ENCODE data around the gene IFNLR1. TPM values are rescaled to one million over a fixed set of nuclear protein-coding genes. Genes with fewer than 3 reads are reported as not detected.

Gene IFNLR1
- total RNA-seq, 1 experiment from 2014 or later, result 9.6 TPM

DNA sequence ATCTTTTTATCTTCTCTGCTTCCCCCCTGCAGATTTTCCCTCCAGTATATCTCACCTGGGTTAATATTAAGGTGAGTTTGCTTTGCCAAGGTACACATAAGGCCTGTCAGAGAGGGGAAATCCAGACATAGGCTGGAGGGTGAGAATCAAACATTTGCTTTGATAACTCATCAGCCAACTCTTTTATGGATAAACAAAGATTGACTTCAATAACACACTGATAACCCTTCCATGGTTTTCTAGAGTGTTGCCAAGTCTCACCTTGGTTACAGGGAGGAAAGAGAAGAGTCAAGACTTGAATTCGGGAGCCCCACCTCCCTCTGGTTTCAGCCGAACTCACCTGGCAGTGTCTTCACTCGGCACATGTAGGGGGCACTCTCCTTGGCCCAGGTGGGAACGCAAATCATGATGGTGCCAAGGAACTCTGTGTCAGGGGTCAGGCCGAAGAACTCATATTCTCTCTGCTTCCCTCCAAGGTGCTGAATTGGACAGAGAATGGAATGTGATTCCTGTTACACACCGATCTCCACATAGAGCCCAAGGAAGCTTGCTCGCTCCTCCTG is 59.2 kb downstream of the IFNLR1 start:
- WGBS (ENCODE audit: extremely low coverage, insufficient read length, low lambda C conversion rate), result no CpG with 5 or more reads among the region's 7 CpGs

More for the DNA sequence above, 59.2 kb downstream of the IFNLR1 start:
- Histone ChIP-seq H3K79me1 (ENCODE audit: insufficient read depth, low read depth, low read length, poor library complexity, severe bottlenecking) (no peaks in the 10 kb centered on the region), H3K27me3 (ENCODE audit: insufficient read depth, low read length) (no peaks in the 10 kb centered on the region), H3K4me2 (ENCODE audit: insufficient read depth, insufficient read length, low read length) (no peak overlapping the region), H3K23me2 (ENCODE audit: insufficient read length, low read depth, low read length, poor library complexity, severe bottlenecking) (no peaks in the 10 kb centered on the region), H2BK15ac (ENCODE audit: low read depth, low read length) (no peak overlapping the region), H4K8ac (replicated peaks; ENCODE audit: insufficient read length, low read depth, low read length) (no peak overlapping the region), H2AK5ac (ENCODE audit: insufficient read length, low read length) (no peak overlapping the region), H3K23ac (ENCODE audit: insufficient read length, low read depth, low read length) (no peak overlapping the region), H3K9me3 (ENCODE audit: control insufficient read depth, low read depth, low read length) (no peaks in the 10 kb centered on the region), H3K79me2 (ENCODE audit: insufficient read depth, low read length) (no peaks in the 10 kb centered on the region), H3K27ac (ENCODE audit: insufficient read length, low read depth, low read length) (no peak overlapping the region), H3K18ac (ENCODE audit: insufficient read length, low read depth, low read length) (no peak overlapping the region), H3K9ac (ENCODE audit: extremely low read depth, insufficient read length, low read length) (no peak overlapping the region), H3K4ac (ENCODE audit: low read depth, low read length) (no peak overlapping the region), H3K56ac (ENCODE audit: insufficient read length, low read depth, low read length) (no peak overlapping the region), H2BK12ac (ENCODE audit: insufficient read length, low read depth, low read length) (no peak overlapping the region), H2BK5ac (ENCODE audit: insufficient read length, low read length) (no peak overlapping the region), H2BK20ac (ENCODE audit: low read depth, low read length, poor library complexity, severe bottlenecking) (no peak overlapping the region), H3K14ac (ENCODE audit: insufficient read depth, low read length) (no peak overlapping the region), H3T11ph (ENCODE audit: low read length) (no peak overlapping the region), H2AFZ (ENCODE audit: low read length) (no peak overlapping the region), H4K91ac (ENCODE audit: insufficient read length, low read depth, low read length) (no peak overlapping the region), H2BK120ac (ENCODE audit: low read depth, low read length, poor library complexity, severe bottlenecking) (no peak overlapping the region), H4K5ac (ENCODE audit: insufficient read length, low read depth, low read length) (no peak overlapping the region), H4K20me1 (ENCODE audit: control insufficient read depth, insufficient read depth, insufficient read length) (no peaks in the 10 kb centered on the region), H3K4me1 (ENCODE audit: insufficient read depth, low read length) (no peaks in the 10 kb centered on the region)
- Mint-ChIP-seq H3K36me3 (ENCODE audit: insufficient read depth in 1 of 3, low read depth in 3 of 3) (peaks cover 0 to 8% (median 2%) of the 10 kb centered on the region in 3 experiments; a peak in 1 of 7 replicates), H3K4me1 (peaks cover 13 to 15% of the 10 kb centered on the region in 2 experiments), H3K27ac (no peak overlapping the region), H3K4me3 (no peak overlapping the region), H3K27me3 (ENCODE audit: low read depth) (no peaks in the 10 kb centered on the region; the same call in 1 of the 2 replicates), H3K9me3 (peaks cover 0 to 13% of the 10 kb centered on the region in 2 experiments; a peak in 2 of 5 replicates)
- no peak for DNase-seq
- TF ChIP-seq, protein P1, sequence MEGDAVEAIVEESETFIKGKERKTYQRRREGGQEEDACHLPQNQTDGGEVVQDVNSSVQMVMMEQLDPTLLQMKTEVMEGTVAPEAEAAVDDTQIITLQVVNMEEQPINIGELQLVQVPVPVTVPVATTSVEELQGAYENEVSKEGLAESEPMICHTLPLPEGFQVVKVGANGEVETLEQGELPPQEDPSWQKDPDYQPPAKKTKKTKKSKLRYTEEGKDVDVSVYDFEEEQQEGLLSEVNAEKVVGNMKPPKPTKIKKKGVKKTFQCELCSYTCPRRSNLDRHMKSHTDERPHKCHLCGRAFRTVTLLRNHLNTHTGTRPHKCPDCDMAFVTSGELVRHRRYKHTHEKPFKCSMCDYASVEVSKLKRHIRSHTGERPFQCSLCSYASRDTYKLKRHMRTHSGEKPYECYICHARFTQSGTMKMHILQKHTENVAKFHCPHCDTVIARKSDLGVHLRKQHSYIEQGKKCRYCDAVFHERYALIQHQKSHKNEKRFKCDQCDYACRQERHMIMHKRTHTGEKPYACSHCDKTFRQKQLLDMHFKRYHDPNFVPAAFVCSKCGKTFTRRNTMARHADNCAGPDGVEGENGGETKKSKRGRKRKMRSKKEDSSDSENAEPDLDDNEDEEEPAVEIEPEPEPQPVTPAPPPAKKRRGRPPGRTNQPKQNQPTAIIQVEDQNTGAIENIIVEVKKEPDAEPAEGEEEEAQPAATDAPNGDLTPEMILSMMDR (conservative IDR thresholded peaks at IDR 0.05), result no peak

All from H9 (cell line).